Osteoblast (primary cell): ENCODE measurements around the gene ZSWIM3. TPM values are rescaled to one million over a fixed set of nuclear protein-coding genes. Genes with fewer than 3 reads are reported as not detected.
A peak's percentile ranks its signal among the peaks of the same experiment; 100 is the strongest.

Source experiments
- DNase-seq: peaks from one replicate; pipeline ENCODE4 v3.0.0; 2011; ENCODE audit warnings: low spot score, mixed read lengths; ENCODE audit not compliant: insufficient read length; ENCODE audit errors: missing footprints
- H2AFZ ChIP-seq: 2 replicates; pipeline ENCODE4 v1.6.0; 2011; ENCODE audit warnings: mild to moderate bottlenecking, low read length
- H3K27ac ChIP-seq: 2 replicates; pipeline ENCODE4 v1.5.1; 2011; ENCODE audit warnings: mild to moderate bottlenecking, low read depth, low read length, moderate library complexity
- H3K27me3 ChIP-seq: 2 replicates; pipeline ENCODE4 v1.6.0; 2012; ENCODE audit warnings: mild to moderate bottlenecking, control low read depth, inconsistent platforms, low read length, moderate library complexity; ENCODE audit not compliant: insufficient read depth
- H3K36me3 ChIP-seq: 2 replicates; pipeline ENCODE4 v1.5.1; 2011; ENCODE audit warnings: mild to moderate bottlenecking, low read length, control low read depth, moderate library complexity; ENCODE audit not compliant: insufficient read depth
- H3K4me1 ChIP-seq: 2 replicates; pipeline ENCODE4 v1.5.1; 2011; ENCODE audit warnings: mild to moderate bottlenecking, low read length, control low read depth, moderate library complexity; ENCODE audit not compliant: insufficient read depth
- H3K4me2 ChIP-seq: 2 replicates; pipeline ENCODE4 v1.6.0; 2011; ENCODE audit warnings: mild to moderate bottlenecking, low read length; ENCODE audit not compliant: insufficient read depth
- H3K4me3 ChIP-seq: fragments of 200-600 bp; sonication (generic); 3 replicates; pipeline ENCODE4 v1.5.1; 2012; ENCODE audit warnings: mild to moderate bottlenecking, low read length, inconsistent platforms; ENCODE audit not compliant: insufficient read depth
- H3K79me2 ChIP-seq: 2 replicates; pipeline ENCODE4 v1.6.0; 2012; ENCODE audit warnings: mild to moderate bottlenecking, low read length, control low read depth, inconsistent platforms; ENCODE audit not compliant: insufficient read depth
- H3K9me3 ChIP-seq: 2 replicates; pipeline ENCODE4 v1.5.1; 2011; ENCODE audit warnings: low read depth, low read length, control low read depth
- H4K20me1 ChIP-seq: 2 replicates; pipeline ENCODE4 v1.6.0; 2012; ENCODE audit warnings: mild to moderate bottlenecking, low read length, control low read depth; ENCODE audit not compliant: insufficient read depth
- CTCF ChIP-seq: IDR thresholded peaks from 2 replicates; pipeline ENCODE4 v1.5.1; 2011; ENCODE audit warnings: mild to moderate bottlenecking, low read depth, low read length, moderate library complexity; ENCODE audit errors: extremely low read depth
- total RNA-seq: library from RNA; depleted of rRNA; stranded (reverse); fragments of >200 nt; gene quantifications from 2 replicates; pipeline ENCODE4 v1.2.3, GENCODE V29; 2012

Gene ZSWIM3
- total RNA-seq, 1 donor: 4.7 TPM

- Histone ChIP-seq H3K9me3 (no peaks in the 10 kb centered on the region), H3K4me2 (peak within 1 kb of the TSS; percentile 87), H3K4me3 (peak within 1 kb of the TSS; percentile 72), H2AFZ (peak within 1 kb of the TSS; percentile 86), H3K79me2 (no peaks in the 10 kb centered on the region), H4K20me1 (no peaks in the 10 kb centered on the region), H3K4me1 (peaks cover 17% of the 10 kb centered on the region), H3K27me3 (no peaks in the 10 kb centered on the region), H3K36me3 (no peaks in the 10 kb centered on the region), H3K27ac (peak within 1 kb of the TSS; percentile 65)
- DNase-seq: peak; percentile 84
- no peak for TF ChIP-seq CTCF
Observed at GRCh38 chr20:45911486-45912343, 54.3 kb downstream of the ZSWIM3 start, which contains the start of gene PLTP. Gene PLTP, minus strand, starts transcription at chr20:45912155. Its CDS starts 703 bp downstream, at chr20:45911452.

GRCh38 chr20:45912344-45912682, 54.9 kb downstream of the ZSWIM3 start:
- Histone ChIP-seq H3K4me2 (peak overlapping the region; percentile 87), H3K4me1 (peaks cover 17% of the 10 kb centered on the region), H4K20me1 (no peaks in the 10 kb centered on the region), H3K27ac (peak overlapping the region; percentile 65), H3K79me2 (no peaks in the 10 kb centered on the region), H3K4me3 (peak overlapping the region; percentile 72), H3K27me3 (no peaks in the 10 kb centered on the region), H3K9me3 (no peaks in the 10 kb centered on the region), H2AFZ (peak overlapping the region; percentile 86), H3K36me3 (no peaks in the 10 kb centered on the region)
- DNase-seq: peak; percentile 27
- no peak for TF ChIP-seq CTCF

GRCh38 chr20:45913116-45913515, 55.7 kb downstream of the ZSWIM3 start:
- Histone ChIP-seq H3K4me2 (no peak overlapping the region), H3K27ac (no peak overlapping the region), H3K9me3 (no peaks in the 10 kb centered on the region), H3K27me3 (no peaks in the 10 kb centered on the region), H4K20me1 (no peaks in the 10 kb centered on the region), H3K4me3 (no peak overlapping the region), H3K79me2 (no peaks in the 10 kb centered on the region), H2AFZ (no peak overlapping the region), H3K36me3 (no peaks in the 10 kb centered on the region), H3K4me1 (peaks cover 20% of the 10 kb centered on the region)
- peak; percentile 69 for DNase-seq
- no peak for TF ChIP-seq CTCF

- Histone ChIP-seq H2AFZ (peak overlapping the region; percentile 14), H3K9me3 (no peaks in the 10 kb centered on the region), H4K20me1 (no peaks in the 10 kb centered on the region), H3K4me2 (peak overlapping the region; percentile 16), H3K27ac (peak overlapping the region; percentile 22), H3K4me3 (no peak overlapping the region), H3K4me1 (peaks cover 27% of the 10 kb centered on the region), H3K79me2 (no peaks in the 10 kb centered on the region), H3K27me3 (no peaks in the 10 kb centered on the region), H3K36me3 (no peaks in the 10 kb centered on the region)
- peak; percentile 49 for DNase-seq
- no peak for TF ChIP-seq CTCF
Observed at GRCh38 chr20:45917790-45918141, 60.4 kb downstream of the ZSWIM3 start.
